ENCODE measurements around the gene LRP8.

DNA sequence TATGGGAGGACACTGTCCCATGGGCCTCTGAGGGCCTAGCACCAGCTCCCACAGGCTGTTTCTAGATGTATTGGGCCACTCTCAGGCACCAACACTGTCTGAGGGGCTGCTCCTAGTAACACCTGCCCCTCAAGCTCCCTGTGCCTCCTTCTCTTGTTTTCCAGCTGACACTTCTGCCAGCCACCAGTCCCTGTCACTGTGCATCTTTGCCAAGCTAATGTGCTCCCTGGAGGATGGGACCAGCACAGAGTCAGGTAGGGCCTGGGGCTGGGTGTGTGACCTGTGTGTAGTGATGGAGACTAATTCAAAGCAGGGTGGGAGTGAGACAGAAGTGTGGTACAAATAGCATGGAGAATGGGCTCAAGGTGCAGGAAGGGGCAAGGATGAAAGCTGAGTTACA, 60.1 kb downstream of the LRP8 start:
- TF ChIP-seq, protein P1, sequence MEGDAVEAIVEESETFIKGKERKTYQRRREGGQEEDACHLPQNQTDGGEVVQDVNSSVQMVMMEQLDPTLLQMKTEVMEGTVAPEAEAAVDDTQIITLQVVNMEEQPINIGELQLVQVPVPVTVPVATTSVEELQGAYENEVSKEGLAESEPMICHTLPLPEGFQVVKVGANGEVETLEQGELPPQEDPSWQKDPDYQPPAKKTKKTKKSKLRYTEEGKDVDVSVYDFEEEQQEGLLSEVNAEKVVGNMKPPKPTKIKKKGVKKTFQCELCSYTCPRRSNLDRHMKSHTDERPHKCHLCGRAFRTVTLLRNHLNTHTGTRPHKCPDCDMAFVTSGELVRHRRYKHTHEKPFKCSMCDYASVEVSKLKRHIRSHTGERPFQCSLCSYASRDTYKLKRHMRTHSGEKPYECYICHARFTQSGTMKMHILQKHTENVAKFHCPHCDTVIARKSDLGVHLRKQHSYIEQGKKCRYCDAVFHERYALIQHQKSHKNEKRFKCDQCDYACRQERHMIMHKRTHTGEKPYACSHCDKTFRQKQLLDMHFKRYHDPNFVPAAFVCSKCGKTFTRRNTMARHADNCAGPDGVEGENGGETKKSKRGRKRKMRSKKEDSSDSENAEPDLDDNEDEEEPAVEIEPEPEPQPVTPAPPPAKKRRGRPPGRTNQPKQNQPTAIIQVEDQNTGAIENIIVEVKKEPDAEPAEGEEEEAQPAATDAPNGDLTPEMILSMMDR (IDR thresholded peaks at IDR 0.05), result no peak
- TF ChIP-seq POLR2A (IDR thresholded peaks at IDR 0.05), result no peak
